Endothelial cell of umbilical vein (primary cell): ENCODE data around the gene TFCP2. TPM values are rescaled to one million over a fixed set of nuclear protein-coding genes. Genes with fewer than 3 reads are reported as not detected.

Experiments
- BruUV-seq: library from RNA; stranded (reverse); fragments of 400-500 nt; replicated peaks from 2 replicates; lab custom pipeline; 2021; lab: Mats Ljungman, UMichigan
- CTCF ChIA-PET: fragments of 300-600, 350-600 bp; sonication (Branson Sonifier 250); formaldehyde crosslinking; loops from one replicate; lab custom pipeline; 2021; ENCODE audit warnings: antibody characterized with exemption, inconsistent platforms; lab: Charles Lee
- POLR2A ChIA-PET: fragments of 300-600, 350-600 bp; sonication (Branson Sonifier 250); formaldehyde crosslinking; loops from one replicate; lab custom pipeline; 2021; ENCODE audit warnings: antibody characterized with exemption, inconsistent platforms; lab: Charles Lee
- DNase-seq: peaks from one replicate; pipeline ENCODE4 v3.0.0-alpha.2; 2011; ENCODE audit warnings: low read depth, low spot score
- FAIRE-seq: peaks from 2 replicates; lab custom pipeline; 2011; peaks lifted over from hg19 to GRCh38; lab: Jason Lieb, UNC
- H2AFZ ChIP-seq: 2 replicates; pipeline ENCODE4 v1.6.0; 2012; ENCODE audit warnings: low read depth, low read length, control low read depth, inconsistent platforms
- H3K27ac ChIP-seq: 2 replicates; pipeline ENCODE4 v1.5.1; 2011; ENCODE audit warnings: low read depth, mild to moderate bottlenecking, control low read depth, low read length, moderate library complexity; ENCODE audit not compliant: insufficient read depth
- H3K27me3 ChIP-seq, 2 experiments: 2 replicates each; pipeline versions ENCODE4 v1.6.0 to v1.6.1; 2011; ENCODE audit warnings: low read length in 2 of 2, mixed read lengths in 1 of 2; ENCODE audit not compliant: control insufficient read depth in 2 of 2, insufficient read depth in 2 of 2
- H3K36me3 ChIP-seq, 2 experiments: 2 replicates in 1 of 2; 3 replicates in 1 of 2; pipeline ENCODE4 v1.5.1; 2011; ENCODE audit warnings: low read length in 2 of 2, mild to moderate bottlenecking in 1 of 2, moderate library complexity in 1 of 2; ENCODE audit not compliant: control insufficient read depth in 2 of 2, insufficient read depth in 2 of 2; ENCODE audit errors: extremely low read depth in 1 of 2
- H3K4me1 ChIP-seq: 3 replicates; pipeline ENCODE4 v1.5.1; 2011; ENCODE audit warnings: mild to moderate bottlenecking, low read length; ENCODE audit not compliant: control insufficient read depth, insufficient read depth; ENCODE audit errors: extremely low read depth
- H3K4me2 ChIP-seq: 2 replicates; pipeline ENCODE4 v1.6.1; 2011; ENCODE audit warnings: low read length, control low read depth, mixed read lengths; ENCODE audit not compliant: insufficient read depth
- H3K4me3 ChIP-seq, 3 experiments: fragments of 200-600 bp in 1 of 3; sonication (generic), shearing (Covaris generic) in 1 of 3; replicated peaks in 1 of 3; 2 replicates each; pipeline ENCODE4 v1.5.1; 2011 to 2016; ENCODE audit warnings: control low read depth in 3 of 3, low read length in 3 of 3, mild to moderate bottlenecking in 2 of 3, inconsistent platforms in 1 of 3, low read depth in 1 of 3, moderate library complexity in 1 of 3; ENCODE audit not compliant: insufficient read depth in 1 of 3
- H3K79me2 ChIP-seq: 2 replicates; pipeline ENCODE4 v1.6.0; 2012; ENCODE audit warnings: low read length, inconsistent platforms; ENCODE audit not compliant: control insufficient read depth, insufficient read depth
- H3K9ac ChIP-seq: replicated peaks from 2 replicates; pipeline ENCODE3; 2011; ENCODE audit warnings: low read length, control low read depth; ENCODE audit not compliant: insufficient read depth; ENCODE audit errors: extremely low read depth
- H3K9me1 ChIP-seq: replicated peaks from 3 replicates; pipeline ENCODE4 v1.6.0; 2011; ENCODE audit warnings: mild to moderate bottlenecking, low read length; ENCODE audit not compliant: control insufficient read depth, insufficient read depth; ENCODE audit errors: extremely low read depth
- H3K9me3 ChIP-seq: replicated peaks from 2 replicates; pipeline ENCODE4 v1.5.1; 2012; ENCODE audit warnings: low read length, inconsistent platforms; ENCODE audit not compliant: control insufficient read depth, insufficient read depth
- H4K20me1 ChIP-seq: replicated peaks from 2 replicates; pipeline ENCODE3; 2011; ENCODE audit warnings: mild to moderate bottlenecking, low read length; ENCODE audit not compliant: control insufficient read depth, insufficient read depth; ENCODE audit errors: extremely low read depth
- CTCF ChIP-seq, 2 donors: IDR thresholded peaks; 1 replicate in 1 of 2; 2 replicates in 1 of 2; pipeline ENCODE4 v1.5.1; 2011; ENCODE audit warnings: low read length in 2 of 2, mild to moderate bottlenecking in 2 of 2, moderate library complexity in 2 of 2, control low read depth in 1 of 2, inconsistent platforms in 1 of 2, low read depth in 1 of 2; ENCODE audit not compliant: insufficient read depth in 1 of 2; ENCODE audit errors: extremely low read depth in 1 of 2
- EZH2 ChIP-seq: IDR thresholded peaks from 2 replicates; pipeline ENCODE4 v1.6.1; 2012; ENCODE audit warnings: borderline replicate concordance, low read depth, mild to moderate bottlenecking, moderate library complexity, low read length, inconsistent platforms; ENCODE audit not compliant: severe bottlenecking
- FOS ChIP-seq: IDR thresholded peaks from 2 replicates; pipeline ENCODE4 v1.6.1; 2011; ENCODE audit warnings: mild to moderate bottlenecking, low read length, moderate library complexity, borderline replicate concordance; ENCODE audit not compliant: insufficient read depth
- GATA2 ChIP-seq: IDR thresholded peaks from 2 replicates; pipeline ENCODE4 v1.7.0; 2011; ENCODE audit warnings: low read depth, mild to moderate bottlenecking, moderate library complexity, mixed read lengths, low read length; ENCODE audit not compliant: insufficient read length, insufficient read depth
- JUN ChIP-seq: IDR thresholded peaks from 2 replicates; pipeline ENCODE4 v1.6.1; 2011; ENCODE audit warnings: borderline replicate concordance, low read depth; ENCODE audit not compliant: insufficient read length, insufficient read depth
- MAX ChIP-seq: IDR thresholded peaks from 2 replicates; pipeline ENCODE4 v1.6.1; 2011; ENCODE audit not compliant: insufficient read depth, insufficient read length
- MYC ChIP-seq: IDR thresholded peaks from one replicate; pipeline ENCODE4 v1.6.1; 2011; ENCODE audit warnings: mild to moderate bottlenecking, low read depth, low read length
- POLR2AphosphoS5 ChIP-seq: IDR thresholded peaks from 2 replicates; pipeline ENCODE4 v1.6.1; 2012; ENCODE audit warnings: low read depth, mild to moderate bottlenecking, control low read depth, low read length, moderate library complexity; ENCODE audit not compliant: insufficient read depth
- dilution Hi-C: fragments of 300-500 bp; cut with MboI; formaldehyde crosslinking; loops from one replicate; pipeline ENCODE4 v1.15.0; 2019; ENCODE audit warnings: low sequenced_read_pairs; ENCODE audit not compliant: extremely low pct_ligation_motif_present
- intact Hi-C: fragments of 100-400 bp; cut with micrococcal nuclease; formaldehyde crosslinking; loops from one replicate; pipeline ENCODE4 v1.10.0; 2022
- polyA plus RNA-seq, 4 experiments: library from polyadenylated mRNA; depleted of rRNA in 3 of 4; stranded (reverse) in 3 of 4; unstranded in 1 of 4; fragments of >200 nt; gene quantifications; 2 replicates each; pipeline versions ENCODE4 v1.2.1 to v1.2.3, GENCODE V29; 2011 to 2012; ENCODE audit warnings: missing spikeins in 1 of 4
- total RNA-seq: library from RNA; stranded (reverse); gene quantifications from 2 replicates; pipeline ENCODE4 v1.2.3, GENCODE V29; 2021

Gene TFCP2
- total and polyA plus RNA-seq, 2 donors (not counting 3 experiments of a cell fraction or from before 2014, with no cell fraction given), result 10.2 to 28.6 TPM

- Histone ChIP-seq H3K79me2 (peaks cover 4% of the 10 kb centered on the region), H3K4me3 (no peak overlapping the region), H4K20me1 (no peaks in the 10 kb centered on the region), H3K36me3 (no peaks in the 10 kb centered on the region), H3K4me1 (no peaks in the 10 kb centered on the region), H3K4me2 (no peak overlapping the region), H3K27ac (no peak overlapping the region), H2AFZ (no peak overlapping the region), H3K9ac (no peak overlapping the region), H3K27me3 (no peaks in the 10 kb centered on the region), H3K9me3 (no peaks in the 10 kb centered on the region), H3K9me1 (no peaks in the 10 kb centered on the region)
- FAIRE-seq (no peak), DNase-seq (no peak)
- ChIA-PET POLR2A (no interaction called here), CTCF (no interaction called here)
- no TSS peak for BruUV-seq
- dilution Hi-C loops, result no loop called here
- intact Hi-C loops, result no loop called here
- TF ChIP-seq POLR2AphosphoS5 (no peak), FOS (no peak), CTCF (IDR thresholded peaks at IDR 0.05; ENCODE audit: extremely low read depth in 1 of 2, insufficient read depth in 1 of 2, low read depth in 1 of 2, low read length in 2 of 2) (no peak), GATA2 (no peak), MYC (no peak), MAX (no peak), EZH2 (no peak), JUN (no peak)
Measured at GRCh38 chr12:51152953-51153352, 20.0 kb downstream of the TFCP2 start.
